K562 (cell line): ENCODE measurements around the gene GNG3. TPM values are rescaled to one million over a fixed set of nuclear protein-coding genes. Genes with fewer than 3 reads are reported as not detected.
A peak's percentile ranks its signal among the peaks of the same experiment; 100 is the strongest.

Experiments
- ATAC-seq: fragments of 200-7000 bp; cut with Tn5 transposase; 3 replicates; pipeline ENCODE4 v1.9.1; 2020; ENCODE audit warnings: moderate library complexity
- BruUV-seq: library from RNA; stranded (reverse); fragments of 400-500 nt; replicated peaks from 2 replicates; lab custom pipeline; 2021; lab: Mats Ljungman, UMichigan
- CTCF ChIA-PET: fragments of 300-600 bp; formaldehyde crosslinking; extraction: SDS; loops from one replicate; lab custom pipeline; 2021; ENCODE audit warnings: low intra/inter-chr PET ratio; lab: Yijun Ruan, JAX
- POLR2A ChIA-PET: fragments of 300-600, 350-650 bp; sonication (Branson Sonifier 250); formaldehyde crosslinking; extraction: SDS; loops from one replicate; lab custom pipeline; 2021; ENCODE audit warnings: antibody characterized with exemption, inconsistent platforms; lab: Yijun Ruan, JAX
- DNase-seq, 4 experiments: peaks; one replicate each; pipeline versions ENCODE4 v3.0.0 to v3.0.0-alpha.2; 2011 to 2018; ENCODE audit warnings: low spot score in 3 of 4, mixed read lengths in 3 of 4; ENCODE audit errors: extremely low read depth in 1 of 4
- FAIRE-seq: peaks from 2 replicates; lab custom pipeline; 2011; peaks lifted over from hg19 to GRCh38; lab: Jason Lieb, UNC
- H2AFZ ChIP-seq: 2 replicates; pipeline ENCODE4 v1.6.0; 2011; ENCODE audit warnings: low read depth, low read length, control low read depth, inconsistent platforms
- H3K27ac ChIP-seq: fragments of 200-600 bp; 3 replicates; pipeline ENCODE4 v1.8.0; 2011; ENCODE audit warnings: low read depth, mild to moderate bottlenecking, control low read depth, inconsistent platforms, low read length, moderate library complexity, mixed read lengths; ENCODE audit errors: extremely low read depth
- H3K27me3 ChIP-seq, 2 experiments: fragments of 300-600 bp in 1 of 2; 2 replicates in 1 of 2; 3 replicates in 1 of 2; pipeline versions ENCODE4 v1.6.0 to v1.8.0; 2011; ENCODE audit warnings: inconsistent platforms in 2 of 2, low read length in 2 of 2, mild to moderate bottlenecking in 1 of 2, mixed read lengths in 1 of 2, moderate library complexity in 1 of 2; ENCODE audit not compliant: control insufficient read depth in 2 of 2, insufficient read depth in 2 of 2
- H3K36me3 ChIP-seq: fragments of 300-600 bp; 3 replicates; pipeline ENCODE4 v1.8.0; 2011; ENCODE audit warnings: mild to moderate bottlenecking, low read length, inconsistent platforms; ENCODE audit not compliant: control insufficient read depth, insufficient read depth
- H3K4me1 ChIP-seq, 2 experiments: fragments of 200-600 bp in 1 of 2; replicated peaks in 1 of 2; 2 replicates in 1 of 2; 3 replicates in 1 of 2; pipeline versions ENCODE4 v1.5.1 to v1.8.0; 2011; ENCODE audit warnings: inconsistent platforms in 2 of 2, low read length in 2 of 2, mild to moderate bottlenecking in 1 of 2, mixed read lengths in 1 of 2, moderate library complexity in 1 of 2; ENCODE audit not compliant: control insufficient read depth in 2 of 2, insufficient read depth in 2 of 2
- H3K4me2 ChIP-seq: 2 replicates; pipeline ENCODE4 v1.6.1; 2011; ENCODE audit warnings: low read length, control low read depth, inconsistent platforms, mixed read lengths; ENCODE audit not compliant: insufficient read depth
- H3K4me3 ChIP-seq: fragments of 200-600 bp; sonication (generic), shearing (Covaris generic); 2 replicates; pipeline ENCODE4 v1.5.1; 2016; ENCODE audit warnings: control low read depth, inconsistent platforms
- H3K79me2 ChIP-seq: fragments of 200-600 bp; 3 replicates; pipeline ENCODE4 v1.8.0; 2011; ENCODE audit warnings: low read length, inconsistent platforms; ENCODE audit not compliant: control insufficient read depth, insufficient read depth
- H3K9ac ChIP-seq, 2 experiments: 2 replicates each; pipeline versions ENCODE4 v1.6.0 to v1.6.1; 2011; ENCODE audit warnings: low read depth in 2 of 2, low read length in 2 of 2, control low read depth in 1 of 2, inconsistent platforms in 1 of 2, mild to moderate bottlenecking in 1 of 2, mixed read lengths in 1 of 2; ENCODE audit not compliant: insufficient read depth in 1 of 2
- H3K9me1 ChIP-seq: one replicate; pipeline ENCODE4 v1.6.0; 2011; ENCODE audit warnings: inconsistent platforms, mild to moderate bottlenecking, low read length, moderate library complexity; ENCODE audit not compliant: control insufficient read depth, insufficient read depth
- H3K9me3 ChIP-seq: replicated peaks from 2 replicates; pipeline ENCODE4 v1.5.1; 2011; ENCODE audit warnings: low read depth, low read length, inconsistent platforms; ENCODE audit not compliant: control insufficient read depth, insufficient read depth
- H4K20me1 ChIP-seq: replicated peaks from 2 replicates; pipeline ENCODE4 v1.6.1; 2011; ENCODE audit warnings: low read length, inconsistent platforms, mixed read lengths; ENCODE audit not compliant: control insufficient read depth, insufficient read depth
- ELK3 ChIP-seq: fragments of 450-650 bp; formaldehyde crosslinking; IDR thresholded peaks from 2 replicates; pipeline ENCODE4 v1.4.0; 2020; ENCODE audit warnings: mild to moderate bottlenecking
- EP300 ChIP-seq: IDR thresholded peaks from 2 replicates; pipeline ENCODE4 v1.6.1; 2012; ENCODE audit warnings: low read length, improper control_type of control experiment
- HCFC1 ChIP-seq: IDR thresholded peaks from 2 replicates; pipeline ENCODE4 v1.6.1; 2012; ENCODE audit warnings: low read depth, low read length, improper control_type of control experiment
- MLLT1 ChIP-seq, 2 experiments: fragments of 450-650 bp; IDR thresholded peaks; 2 replicates each; pipeline ENCODE4 v1.6.1; 2016
- MTA2 ChIP-seq: fragments of 450-650 bp; IDR thresholded peaks from 2 replicates; pipeline ENCODE4 v1.6.1; 2016; ENCODE audit warnings: low read depth
- SAFB2 ChIP-seq: fragments of 200-400 bp; formaldehyde crosslinking; IDR thresholded peaks from 2 replicates; pipeline ENCODE4 v1.6.1; 2018; ENCODE audit warnings: borderline replicate concordance, low read length, low read depth, moderate library complexity; ENCODE audit not compliant: severe bottlenecking
- ZNF232 ChIP-seq: sonication (generic); formaldehyde crosslinking; IDR thresholded peaks from 2 replicates; pipeline ENCODE4 v1.8.0; 2022; ENCODE audit warnings: mild to moderate bottlenecking, missing genetic modification reagents
- ZNF707 ChIP-seq: fragments of 250-450 bp; sonication (Bioruptor Pico); conservative IDR thresholded peaks from 2 replicates; pipeline ENCODE4 v1.8.0; 2022; ENCODE audit warnings: inconsistent platforms, mild to moderate bottlenecking, moderate library complexity
- WGBS: fragments of 100-300 bp; shearing (Covaris generic); methylation state at CpG from one replicate; pipeline ENCODE4 v1.1.6; 2016; ENCODE audit warnings: low coverage, mixed read lengths; ENCODE audit not compliant: insufficient coverage; ENCODE audit errors: missing lambda C conversion rate; 5-methylcytosine and 5-hydroxymethylcytosine counted together
- in situ Hi-C: fragments of 300-500 bp; cut with MboI; formaldehyde crosslinking; loops from 4 replicates; pipeline ENCODE4 v1.15.0; 2018; ENCODE audit warnings: inconsistent platforms, mixed read lengths
- intact Hi-C: fragments of 100-400 bp; cut with micrococcal nuclease; formaldehyde crosslinking; loops from 2 replicates; pipeline ENCODE4 v1.14.2; 2022
- polyA plus RNA-seq, 8 experiments: library from polyadenylated mRNA; depleted of rRNA in 4 of 8; stranded (reverse) in 5 of 8; unstranded in 3 of 8; fragments of >200 nt; fragmentation: Nextera tagmentation in 2 of 8; fragmentation: Illumina TruSeq in 1 of 8; extraction: Ambion mirVana in 2 of 8; extraction: Trizol in 1 of 8; gene quantifications; 2 replicates each; pipeline versions ENCODE4 v1.2.1 to v1.2.3, GENCODE V29; 2011 to 2014; ENCODE audit warnings: inconsistent platforms in 1 of 8, missing spikeins in 1 of 8
- total RNA-seq, 7 experiments: library from RNA; depleted of rRNA in 6 of 7; stranded (reverse); fragments of >200 nt in 6 of 7; fragmentation: Illumina TruSeq in 2 of 7; extraction: Trizol in 2 of 7; gene quantifications; 2 replicates each; pipeline versions ENCODE4 v1.2.1 to v1.2.3, GENCODE V29; 2011 to 2021; ENCODE audit warnings: low replicate concordance in 1 of 7
- TF ChIP-seq, protein P1 (sequence below): sonication (generic); formaldehyde crosslinking; IDR thresholded peaks from 2 replicates; pipeline ENCODE4 v1.8.1; 2022; ENCODE audit warnings: missing genetic modification reagents
- TF ChIP-seq, protein P2 (sequence below): sonication (generic); formaldehyde crosslinking; IDR thresholded peaks from 2 replicates; pipeline ENCODE4 v1.8.0; 2022; ENCODE audit warnings: mild to moderate bottlenecking, missing genetic modification reagents

Gene GNG3
- total and polyA plus RNA-seq, 9 of the 15 experiments (the other 6 are each of a cell fraction or from before 2014, with no cell fraction given), result 0.07 TPM; not detected in 8

DNA sequence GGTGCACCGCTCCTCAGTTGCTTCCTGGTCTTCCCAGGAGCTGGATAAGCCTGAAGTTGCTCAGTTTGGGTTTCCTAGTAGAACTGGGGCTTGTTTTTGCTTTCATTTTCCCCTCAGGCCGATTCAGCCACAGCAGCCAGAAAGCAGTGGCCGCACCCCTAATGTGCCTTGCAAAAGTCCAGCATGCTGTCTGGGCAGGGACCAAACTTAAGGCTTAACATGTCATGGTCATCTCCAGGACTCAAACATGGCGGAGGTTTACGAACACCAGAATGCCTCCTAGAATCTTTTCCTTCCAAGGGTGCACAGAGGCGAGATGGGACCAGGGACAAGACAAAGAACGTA lies 2.5 kb downstream of the GNG3 start (continued):
- TF ChIP-seq ELK3 (CRISPR knock-in tag) (no peak), SAFB2 (no peak), MTA2 (no peak)

DNA sequence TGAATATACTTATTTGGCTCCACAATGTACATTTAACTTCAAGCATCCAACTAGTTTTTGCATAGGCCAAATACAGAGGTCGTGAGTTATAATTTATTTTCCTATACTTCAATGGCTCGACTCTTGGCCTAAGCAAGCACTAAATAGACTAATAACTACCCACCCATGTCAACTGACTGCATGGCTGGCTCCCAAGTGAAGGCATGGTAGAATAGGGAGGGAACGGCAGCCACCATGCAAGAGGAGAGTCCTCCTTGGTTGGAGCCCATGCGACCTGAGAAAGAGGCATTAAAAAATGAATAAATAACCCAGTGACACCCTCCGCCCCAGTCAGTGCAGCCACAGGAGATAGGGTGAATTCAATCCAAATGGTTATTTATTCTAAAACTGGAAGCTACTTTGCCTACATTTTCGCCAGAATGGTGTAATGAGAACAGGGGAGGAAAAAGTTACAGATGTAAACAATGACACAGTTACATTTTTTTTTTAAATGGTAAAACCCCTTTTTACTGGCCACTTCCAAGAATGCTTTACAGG lies 4.9 kb downstream of the GNG3 start:
- intact Hi-C loops, result no loop called here
- Histone ChIP-seq H2AFZ (no peak overlapping the region), H3K4me1 (peaks cover 24 to 30% of the 10 kb centered on the region in 2 experiments), H3K4me3 (no peak overlapping the region), H4K20me1 (peaks cover 4% of the 10 kb centered on the region; the same call in 1 of the 2 replicates), H3K9me1 (peaks cover under 1% of the 10 kb centered on the region), H3K36me3 (peaks cover 94% of the 10 kb centered on the region), H3K4me2 (no peak overlapping the region), H3K27me3 (no peaks in the 10 kb centered on the region), H3K9me3 (no peaks in the 10 kb centered on the region), H3K27ac (peak overlapping the region; percentile 14; the same call in 1 of the 3 replicates), H3K9ac (no peak overlapping the region), H3K79me2 (peaks cover 20% of the 10 kb centered on the region; the same call in 2 of the 3 replicates)
- no peak for DNase-seq
- TF ChIP-seq ZNF707 (no peak), MLLT1 (IDR thresholded peaks at IDR 0.05) (no peak), ZNF232 (CRISPR knock-in tag) (no peak), HCFC1 (no peak), EP300 (no peak)
- TF ChIP-seq, protein P1, sequence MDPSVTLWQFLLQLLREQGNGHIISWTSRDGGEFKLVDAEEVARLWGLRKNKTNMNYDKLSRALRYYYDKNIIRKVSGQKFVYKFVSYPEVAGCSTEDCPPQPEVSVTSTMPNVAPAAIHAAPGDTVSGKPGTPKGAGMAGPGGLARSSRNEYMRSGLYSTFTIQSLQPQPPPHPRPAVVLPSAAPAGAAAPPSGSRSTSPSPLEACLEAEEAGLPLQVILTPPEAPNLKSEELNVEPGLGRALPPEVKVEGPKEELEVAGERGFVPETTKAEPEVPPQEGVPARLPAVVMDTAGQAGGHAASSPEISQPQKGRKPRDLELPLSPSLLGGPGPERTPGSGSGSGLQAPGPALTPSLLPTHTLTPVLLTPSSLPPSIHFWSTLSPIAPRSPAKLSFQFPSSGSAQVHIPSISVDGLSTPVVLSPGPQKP (CRISPR knock-in tag), result no peak
- TF ChIP-seq, protein P2, sequence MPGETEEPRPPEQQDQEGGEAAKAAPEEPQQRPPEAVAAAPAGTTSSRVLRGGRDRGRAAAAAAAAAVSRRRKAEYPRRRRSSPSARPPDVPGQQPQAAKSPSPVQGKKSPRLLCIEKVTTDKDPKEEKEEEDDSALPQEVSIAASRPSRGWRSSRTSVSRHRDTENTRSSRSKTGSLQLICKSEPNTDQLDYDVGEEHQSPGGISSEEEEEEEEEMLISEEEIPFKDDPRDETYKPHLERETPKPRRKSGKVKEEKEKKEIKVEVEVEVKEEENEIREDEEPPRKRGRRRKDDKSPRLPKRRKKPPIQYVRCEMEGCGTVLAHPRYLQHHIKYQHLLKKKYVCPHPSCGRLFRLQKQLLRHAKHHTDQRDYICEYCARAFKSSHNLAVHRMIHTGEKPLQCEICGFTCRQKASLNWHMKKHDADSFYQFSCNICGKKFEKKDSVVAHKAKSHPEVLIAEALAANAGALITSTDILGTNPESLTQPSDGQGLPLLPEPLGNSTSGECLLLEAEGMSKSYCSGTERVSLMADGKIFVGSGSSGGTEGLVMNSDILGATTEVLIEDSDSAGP (CRISPR knock-in tag), result no peak
- 96% methylated on average over 6 of the region's 6 CpGs for WGBS
- no peak for ATAC-seq
- BruUV-seq, result no TSS peak
- ChIA-PET CTCF (interaction anchor here (0.5 kb wide), 1 partner anchor 42 kb away, joined by 3 read pairs; no protein-coding TSS in a partner anchor), POLR2A (interaction anchor here (1.5 kb wide), 1 partner anchor 17 kb away, joined by 3 read pairs; no protein-coding TSS in a partner anchor)
- in situ Hi-C loops, result no loop called here
- no peak for FAIRE-seq
